ENCODE results near the gene GSTT2B.
"Not testable (repeated sequence)": the region's sequence is repeated elsewhere in the genome, so short reads cannot be mapped to it uniquely, and the experiment has no call there.

GSTT2B gene

GRCh38 chr22:23910496-23911190 lies 50.4 kb downstream of the GSTT2B start:
- Histone ChIP-seq H3K4me1 (ENCODE audit: control extremely low read depth in 1 of 4, control insufficient read depth in 4 of 4, insufficient read depth in 4 of 4, low read length in 3 of 4) (peaks cover 6 to 9% (median 8%) of the 10 kb centered on the region in 4 experiments), H3K4me3 (ENCODE audit: control insufficient read depth in 1 of 7, extremely low read depth in 1 of 7, insufficient read depth in 4 of 7, low read depth in 2 of 7, low read length in 6 of 7) (no peak overlapping the region), H3K36me3 (ENCODE audit: control insufficient read depth in 4 of 4, insufficient read depth in 4 of 4, low read length in 3 of 4) (peaks cover 0 to 2% (median 0%) of the 10 kb centered on the region in 4 experiments), H3K9me3 (ENCODE audit: control extremely low read depth in 1 of 5, control insufficient read depth in 4 of 5, insufficient read depth in 2 of 5, low read depth in 1 of 5, low read length in 4 of 5) (no peaks in the 10 kb centered on the region), H3K27ac (ENCODE audit: insufficient read depth in 1 of 2, low read depth in 1 of 2, low read length in 2 of 2, poor library complexity in 1 of 2, severe bottlenecking in 2 of 2) (no peak overlapping the region), H3K27me3 (replicated peaks in 2 of 5; ENCODE audit: control insufficient read depth in 4 of 5, insufficient read depth in 5 of 5, low read length in 4 of 5) (no peaks in the 10 kb centered on the region)
- no peak for DNase-seq
- POLR2A ChIA-PET, result no interaction called here
- WGBS (ENCODE audit: insufficient coverage), result 93% methylated on average over 3 of the region's 3 CpGs
- CTCF ChIA-PET, result interaction anchor here (0.6 to 5.1 kb wide), 4 partner anchors 9 to 35 kb away, joined by 3 to 21 read pairs (median 4); partner anchors contain the start of gene MIF

DNA sequence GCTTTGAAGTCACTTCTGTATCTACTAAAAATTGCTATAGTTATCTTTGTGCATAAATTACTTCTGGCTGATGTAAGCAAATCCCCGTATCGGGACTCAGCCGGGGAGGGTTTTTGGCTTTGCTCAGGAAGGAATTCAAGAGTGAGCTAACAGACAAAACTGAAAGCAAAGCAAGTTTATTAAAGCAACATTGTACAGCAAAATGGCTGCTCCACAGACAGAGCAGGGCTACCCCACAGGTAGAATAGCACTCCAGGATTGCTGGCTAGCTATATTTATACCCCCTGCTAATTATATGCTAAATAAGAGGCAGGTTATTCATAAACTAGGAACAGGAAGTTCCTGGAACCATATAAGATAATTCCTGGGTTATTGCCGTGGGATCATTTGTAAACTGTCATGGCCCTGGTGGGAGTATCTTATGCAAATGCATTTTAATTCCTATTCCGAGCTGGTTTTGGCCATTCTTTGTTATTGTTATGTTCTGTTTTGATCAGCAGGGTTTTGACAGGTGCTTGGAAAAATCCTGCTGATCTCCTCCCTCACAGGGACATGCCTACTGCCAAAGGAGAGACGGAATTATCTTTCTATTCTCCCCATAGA lies 51.6 kb downstream of the GSTT2B start:
- no peak overlapping the region for H3K4me3 ChIP-seq (ENCODE audit: control insufficient read depth in 1 of 7, extremely low read depth in 1 of 7, insufficient read depth in 4 of 7, low read depth in 2 of 7, low read length in 6 of 7)
- no peaks in the 10 kb centered on the region for H3K9me3 ChIP-seq (ENCODE audit: control extremely low read depth in 1 of 5, control insufficient read depth in 4 of 5, insufficient read depth in 2 of 5, low read depth in 1 of 5, low read length in 4 of 5)
- H3K36me3 ChIP-seq (ENCODE audit: control insufficient read depth in 4 of 4, insufficient read depth in 4 of 4, low read length in 3 of 4), result peaks cover 0 to 2% (median 0%) of the 10 kb centered on the region in 4 experiments
- peaks cover 6 to 9% (median 8%) of the 10 kb centered on the region in 4 experiments for H3K4me1 ChIP-seq (ENCODE audit: control extremely low read depth in 1 of 4, control insufficient read depth in 4 of 4, insufficient read depth in 4 of 4, low read length in 3 of 4)
- 72% methylated on average over 4 of the region's 6 CpGs for WGBS (ENCODE audit: insufficient coverage)
- DNase-seq, result no peak
- CTCF ChIA-PET, result interaction anchor here (1.1 to 5.1 kb wide), 3 partner anchors 10 to 47 kb away, joined by 3 to 21 read pairs (median 4); partner anchors contain the start of gene MIF
- H3K27me3 ChIP-seq (replicated peaks in 2 of 5; ENCODE audit: control insufficient read depth in 4 of 5, insufficient read depth in 5 of 5, low read length in 4 of 5), result no peaks in the 10 kb centered on the region
- no peak overlapping the region for H3K27ac ChIP-seq (ENCODE audit: insufficient read depth in 1 of 2, low read depth in 1 of 2, low read length in 2 of 2, poor library complexity in 1 of 2, severe bottlenecking in 2 of 2)
- POLR2A ChIA-PET, result interaction anchor here (1.5 kb wide), 1 partner anchor 15 kb away, joined by 5 read pairs; the partner anchor contains the start of gene MIF

GRCh38 chr22:23908587-23909205 lies 52.3 kb downstream of the GSTT2B start:
- Histone ChIP-seq H3K9me3 (ENCODE audit: control extremely low read depth in 1 of 5, control insufficient read depth in 4 of 5, insufficient read depth in 2 of 5, low read depth in 1 of 5, low read length in 4 of 5) (no peaks in the 10 kb centered on the region), H3K27me3 (replicated peaks in 2 of 5; ENCODE audit: control insufficient read depth in 4 of 5, insufficient read depth in 5 of 5, low read length in 4 of 5) (no peaks in the 10 kb centered on the region), H3K4me3 (ENCODE audit: control insufficient read depth in 1 of 7, extremely low read depth in 1 of 7, insufficient read depth in 4 of 7, low read depth in 2 of 7, low read length in 6 of 7) (no peak overlapping the region), H3K4me1 (ENCODE audit: control extremely low read depth in 1 of 4, control insufficient read depth in 4 of 4, insufficient read depth in 4 of 4, low read length in 3 of 4) (peaks cover 6 to 9% (median 8%) of the 10 kb centered on the region in 4 experiments), H3K36me3 (ENCODE audit: control insufficient read depth in 4 of 4, insufficient read depth in 4 of 4, low read length in 3 of 4) (peaks cover 0 to 3% (median under 1%) of the 10 kb centered on the region in 4 experiments), H3K27ac (ENCODE audit: insufficient read depth in 1 of 2, low read depth in 1 of 2, low read length in 2 of 2, poor library complexity in 1 of 2, severe bottlenecking in 2 of 2) (no peak overlapping the region)
- ChIA-PET CTCF (interaction anchor here (1.1 to 5.1 kb wide), 3 partner anchors 10 to 47 kb away, joined by 3 to 21 read pairs (median 4); partner anchors contain the start of gene MIF), POLR2A (interaction anchor here (1.5 kb wide), 1 partner anchor 14 kb away, joined by 5 read pairs; the partner anchor contains the start of gene MIF)
- DNase-seq, result no peak
- WGBS (ENCODE audit: insufficient coverage), result 98% methylated on average over 5 of the region's 11 CpGs

- H3K4me1 ChIP-seq (ENCODE audit: control extremely low read depth in 1 of 4, control insufficient read depth in 4 of 4, insufficient read depth in 4 of 4, low read length in 3 of 4); H3K27ac ChIP-seq (ENCODE audit: insufficient read depth in 1 of 2, low read depth in 1 of 2, low read length in 2 of 2, poor library complexity in 1 of 2, severe bottlenecking in 2 of 2); DNase-seq; POLR2A ChIA-PET; H3K36me3 ChIP-seq (ENCODE audit: control insufficient read depth in 4 of 4, insufficient read depth in 4 of 4, low read length in 3 of 4); H3K9me3 ChIP-seq (ENCODE audit: control extremely low read depth in 1 of 5, control insufficient read depth in 4 of 5, insufficient read depth in 2 of 5, low read depth in 1 of 5, low read length in 4 of 5); H3K4me3 ChIP-seq (ENCODE audit: control insufficient read depth in 1 of 7, extremely low read depth in 1 of 7, insufficient read depth in 4 of 7, low read depth in 2 of 7, low read length in 6 of 7); CTCF ChIA-PET; H3K27me3 ChIP-seq (replicated peaks in 2 of 5; ENCODE audit: control insufficient read depth in 4 of 5, insufficient read depth in 5 of 5, low read length in 4 of 5): not testable (repeated sequence)
- 90% methylated on average over 4 of the region's 10 CpGs for WGBS (ENCODE audit: insufficient coverage)
Measured at GRCh38 chr22:23907423-23907822, 53.6 kb downstream of the GSTT2B start.

Data from common myeloid progenitor, CD34-positive (primary cell).